RPMI8226 (cell line): ENCODE data around the gene ALK.

ENCODE experiments used
- DNase-seq: peaks from one replicate; pipeline ENCODE4 v3.0.0-alpha.2; 2015

The ALK gene

GRCh38 chr2:29238497-29238896, 682.9 kb downstream of the ALK start:
- DNase-seq, result peak; percentile 40

GRCh38 chr2:29236074-29236473, 685.3 kb downstream of the ALK start:
- DNase-seq, result no peak

GRCh38 chr2:29235411-29235810, 686.0 kb downstream of the ALK start:
- DNase-seq, result no peak

GRCh38 chr2:29233428-29233827, 688.0 kb downstream of the ALK start:
- no peak for DNase-seq

- DNase-seq, result no peak
Observed at GRCh38 chr2:29232041-29232440, 689.3 kb downstream of the ALK start.

- DNase-seq, result no peak
Observed at GRCh38 chr2:29229640-29230039, 691.7 kb downstream of the ALK start.

GRCh38 chr2:29228947-29229346, 692.4 kb downstream of the ALK start:
- no peak for DNase-seq

GRCh38 chr2:29227935-29228675, 693.3 kb downstream of the ALK start:
- no peak for DNase-seq

- DNase-seq, result no peak
Observed at GRCh38 chr2:29226808-29227207, 694.6 kb downstream of the ALK start.

GRCh38 chr2:29226375-29226774, 695.0 kb downstream of the ALK start:
- no peak for DNase-seq

GRCh38 chr2:29225814-29226213, 695.6 kb downstream of the ALK start:
- no peak for DNase-seq

- DNase-seq, result no peak
Observed at GRCh38 chr2:29224693-29225551, 696.5 kb downstream of the ALK start.

- DNase-seq, result peak; percentile 80
Observed at GRCh38 chr2:29223851-29224692, 697.3 kb downstream of the ALK start.

GRCh38 chr2:29223257-29223656, 698.1 kb downstream of the ALK start:
- no peak for DNase-seq

GRCh38 chr2:29222381-29223179, 698.8 kb downstream of the ALK start:
- DNase-seq, result no peak

GRCh38 chr2:29220506-29221270, 700.7 kb downstream of the ALK start:
- no peak for DNase-seq

GRCh38 chr2:29219374-29219773, 702.0 kb downstream of the ALK start:
- DNase-seq, result no peak

GRCh38 chr2:29218550-29219125, 702.7 kb downstream of the ALK start:
- DNase-seq, result no peak

- no peak for DNase-seq
Observed at GRCh38 chr2:29218071-29218470, 703.3 kb downstream of the ALK start.

- DNase-seq, result no peak
Observed at GRCh38 chr2:29216609-29216909, 704.8 kb downstream of the ALK start.
